Measurements from ENCODE around the gene PTGER1. TPM values are rescaled to one million over a fixed set of nuclear protein-coding genes. Genes with fewer than 3 reads are reported as not detected.

Gene PTGER1
- total and polyA plus RNA-seq, 2 of the 13 experiments (the other 11 are each of a cell fraction or from before 2014, with no cell fraction given): 0.13 TPM; not detected in 1

DNA sequence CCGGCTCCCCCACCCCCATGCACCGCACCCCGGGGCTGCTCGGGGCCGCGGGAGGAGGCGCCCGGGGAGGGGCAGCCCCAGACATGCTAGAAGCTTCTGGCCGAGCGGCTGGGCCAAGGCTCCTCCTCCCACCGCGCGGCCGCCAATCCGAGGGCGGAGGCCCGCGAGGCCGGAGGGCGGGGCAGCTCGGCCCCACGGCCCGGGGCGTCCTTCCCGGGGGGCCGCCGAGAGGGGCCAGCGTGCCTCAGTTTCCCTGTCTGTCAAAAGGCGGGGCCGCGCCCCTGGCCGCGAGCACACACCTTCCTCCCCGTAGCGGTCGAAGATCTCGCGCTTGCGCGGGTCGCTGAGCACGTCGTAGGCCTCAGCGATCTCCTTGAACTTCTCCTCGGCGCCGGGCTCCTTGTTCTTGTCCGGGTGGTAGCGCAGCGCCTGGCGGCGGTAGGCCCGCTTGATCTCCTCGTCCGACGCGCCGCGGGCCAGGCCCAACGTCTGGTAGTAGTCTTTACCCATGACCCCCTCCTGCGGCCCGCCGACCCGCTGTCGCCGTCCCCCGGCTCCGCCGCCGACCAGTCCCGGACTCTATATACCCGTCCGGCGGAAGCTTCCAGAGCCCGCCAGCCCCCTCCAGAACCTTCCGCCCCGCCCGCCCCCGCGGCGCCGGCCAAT, 42.8 kb upstream of the PTGER1 start, which contains the start of gene DNAJB1 (continued):
- TF ChIP-seq ZNF33B (CRISPR knock-in tag; IDR thresholded peaks at IDR 0.05) (no peak), HDAC1 (CRISPR knock-in tag; IDR thresholded peaks at IDR 0.05) (no peak; the same call in 1 of the 2 replicates), XRCC5 (optimal IDR thresholded peaks at IDR 0.05; ENCODE audit: low read length) (peak; percentile 5), TAF15 (IDR thresholded peaks at IDR 0.05; ENCODE audit: low read depth, low read length, poor library complexity, severe bottlenecking) (no peak), ZNF609 (CRISPR knock-in tag; IDR thresholded peaks at IDR 0.05; ENCODE audit: borderline replicate concordance) (peak; percentile 39; the same call in 1 of the 2 replicates), TAF1 (CRISPR knock-in tag; IDR thresholded peaks at IDR 0.05) (peak; percentile 91), MBD4 (IDR thresholded peaks at IDR 0.05; ENCODE audit: borderline replicate concordance, low read length) (no peak), PAX8 (CRISPR knock-in tag; IDR thresholded peaks at IDR 0.05; ENCODE audit: borderline replicate concordance) (peak; percentile 31; the same call in 1 of the 2 replicates), MXI1 (IDR thresholded peaks at IDR 0.05; ENCODE audit: borderline replicate concordance, low read depth, low read length) (no peak; the same call in 2 of the 3 replicates), ZNF672 (CRISPR knock-in tag; IDR thresholded peaks at IDR 0.05) (no peak), EHMT2 (IDR thresholded peaks at IDR 0.05; ENCODE audit: borderline replicate concordance, low read depth, low read length) (no peak), ZNF337 (CRISPR knock-in tag; IDR thresholded peaks at IDR 0.05; ENCODE audit: borderline replicate concordance, low read depth) (no peak), ZNF740 (CRISPR knock-in tag; IDR thresholded peaks at IDR 0.05) (no peak), NFYC (CRISPR knock-in tag; IDR thresholded peaks at IDR 0.05) (no peak; the same call in 1 of the 2 replicates), MIER3 (CRISPR knock-in tag; IDR thresholded peaks at IDR 0.05; ENCODE audit: borderline replicate concordance) (no peak), KDM5B (CRISPR knock-in tag; IDR thresholded peaks at IDR 0.05; ENCODE audit: borderline replicate concordance) (peak; percentile 82), BATF2 (CRISPR knock-in tag; IDR thresholded peaks at IDR 0.05) (no peak), ZNF282 (IDR thresholded peaks at IDR 0.05; ENCODE audit: partially characterized antibody) (no peak), NONO (IDR thresholded peaks at IDR 0.05) (no peak), NONO (CRISPR knock-in tag; conservative IDR thresholded peaks at IDR 0.05) (no peak), ZNF891 (CRISPR knock-in tag; IDR thresholded peaks at IDR 0.05) (peak; percentile 73)
- TF ChIP-seq, protein P1, sequence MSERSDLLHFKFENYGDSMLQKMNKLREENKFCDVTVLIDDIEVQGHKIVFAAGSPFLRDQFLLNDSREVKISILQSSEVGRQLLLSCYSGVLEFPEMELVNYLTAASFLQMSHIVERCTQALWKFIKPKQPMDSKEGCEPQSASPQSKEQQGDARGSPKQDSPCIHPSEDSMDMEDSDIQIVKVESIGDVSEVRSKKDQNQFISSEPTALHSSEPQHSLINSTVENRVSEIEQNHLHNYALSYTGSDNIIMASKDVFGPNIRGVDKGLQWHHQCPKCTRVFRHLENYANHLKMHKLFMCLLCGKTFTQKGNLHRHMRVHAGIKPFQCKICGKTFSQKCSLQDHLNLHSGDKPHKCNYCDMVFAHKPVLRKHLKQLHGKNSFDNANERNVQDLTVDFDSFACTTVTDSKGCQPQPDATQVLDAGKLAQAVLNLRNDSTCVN (CRISPR knock-in tag; IDR thresholded peaks at IDR 0.05; ENCODE audit: borderline replicate concordance): no peak
- TF ChIP-seq, protein P2, sequence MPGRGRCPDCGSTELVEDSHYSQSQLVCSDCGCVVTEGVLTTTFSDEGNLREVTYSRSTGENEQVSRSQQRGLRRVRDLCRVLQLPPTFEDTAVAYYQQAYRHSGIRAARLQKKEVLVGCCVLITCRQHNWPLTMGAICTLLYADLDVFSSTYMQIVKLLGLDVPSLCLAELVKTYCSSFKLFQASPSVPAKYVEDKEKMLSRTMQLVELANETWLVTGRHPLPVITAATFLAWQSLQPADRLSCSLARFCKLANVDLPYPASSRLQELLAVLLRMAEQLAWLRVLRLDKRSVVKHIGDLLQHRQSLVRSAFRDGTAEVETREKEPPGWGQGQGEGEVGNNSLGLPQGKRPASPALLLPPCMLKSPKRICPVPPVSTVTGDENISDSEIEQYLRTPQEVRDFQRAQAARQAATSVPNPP (CRISPR knock-in tag; IDR thresholded peaks at IDR 0.05): no peak
